ENCODE results near the gene WNT9A.

Gene WNT9A

DNA sequence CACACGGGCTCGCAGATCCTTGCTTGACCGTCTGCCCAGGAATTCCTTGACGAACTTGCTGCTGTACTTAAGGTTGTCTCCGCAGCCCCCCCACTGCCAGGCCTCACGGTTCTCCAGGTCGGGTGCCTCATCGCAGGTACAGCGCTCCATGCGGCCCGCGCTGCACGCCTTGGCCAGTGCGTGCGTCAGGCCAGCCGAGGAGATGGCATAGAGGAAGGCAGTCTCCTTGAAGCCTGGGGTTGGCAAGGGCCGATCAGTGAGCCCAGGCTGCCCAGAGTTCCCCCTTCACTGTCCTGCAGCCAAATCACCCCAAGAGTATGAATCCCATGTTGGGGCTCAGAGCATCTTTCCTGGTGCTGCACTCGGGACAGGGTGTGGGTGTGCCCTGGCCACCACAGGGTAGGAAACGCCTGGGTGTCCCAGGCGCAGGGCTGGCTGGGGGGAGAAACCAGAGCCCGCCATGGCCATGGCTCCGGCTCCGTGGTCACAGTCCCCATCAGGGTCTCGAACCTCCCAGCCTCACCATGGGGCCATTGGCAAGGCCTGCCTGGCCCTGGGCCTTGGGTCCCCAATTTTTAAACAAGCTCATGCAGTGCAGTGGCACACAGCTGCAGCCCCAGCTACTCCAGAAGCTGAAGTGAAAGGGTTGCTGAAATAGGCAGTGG is 23.4 kb downstream of the WNT9A start:
- DNase-seq (ENCODE audit: low read depth): no peak

DNA sequence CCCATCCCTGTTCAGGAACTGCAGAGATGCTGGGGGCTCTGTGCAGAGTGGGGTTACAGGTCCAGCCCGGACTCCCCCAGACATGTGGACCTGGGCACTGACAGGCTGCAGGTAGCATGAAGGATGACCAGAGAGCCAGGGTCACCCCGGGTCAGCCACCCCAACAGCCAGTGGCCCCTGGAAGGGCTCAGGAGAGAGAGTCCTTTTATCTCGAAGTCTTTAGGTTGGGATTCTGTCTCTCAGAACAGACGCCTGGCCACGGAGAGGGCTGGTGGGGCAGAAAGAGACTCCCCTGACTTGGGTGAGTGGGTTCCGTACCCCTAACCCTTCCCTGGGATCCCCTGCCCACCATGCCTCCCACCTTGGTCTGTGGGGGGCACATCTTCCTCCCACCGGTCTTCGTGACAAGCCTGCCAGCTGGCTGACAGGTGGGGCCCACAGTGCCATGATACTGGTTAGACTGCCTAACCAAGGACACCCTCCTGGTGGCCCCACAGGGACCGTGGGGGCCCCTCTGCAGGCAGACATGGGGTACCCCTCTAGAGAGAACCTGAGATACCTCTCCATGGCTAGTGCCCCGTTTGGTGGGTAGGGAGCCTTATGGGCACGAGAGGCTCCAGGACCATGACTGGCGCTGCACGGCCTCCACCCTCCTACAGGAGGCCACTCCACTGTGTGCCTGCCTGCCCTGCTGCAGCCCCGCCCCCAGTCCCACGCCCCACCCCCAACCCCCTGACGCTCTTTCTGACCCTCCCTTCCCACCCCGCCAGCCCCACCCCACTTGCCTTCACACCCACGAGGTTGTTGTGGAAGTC is 24.2 kb downstream of the WNT9A start:
- DNase-seq (ENCODE audit: low read depth): no peak

DNA sequence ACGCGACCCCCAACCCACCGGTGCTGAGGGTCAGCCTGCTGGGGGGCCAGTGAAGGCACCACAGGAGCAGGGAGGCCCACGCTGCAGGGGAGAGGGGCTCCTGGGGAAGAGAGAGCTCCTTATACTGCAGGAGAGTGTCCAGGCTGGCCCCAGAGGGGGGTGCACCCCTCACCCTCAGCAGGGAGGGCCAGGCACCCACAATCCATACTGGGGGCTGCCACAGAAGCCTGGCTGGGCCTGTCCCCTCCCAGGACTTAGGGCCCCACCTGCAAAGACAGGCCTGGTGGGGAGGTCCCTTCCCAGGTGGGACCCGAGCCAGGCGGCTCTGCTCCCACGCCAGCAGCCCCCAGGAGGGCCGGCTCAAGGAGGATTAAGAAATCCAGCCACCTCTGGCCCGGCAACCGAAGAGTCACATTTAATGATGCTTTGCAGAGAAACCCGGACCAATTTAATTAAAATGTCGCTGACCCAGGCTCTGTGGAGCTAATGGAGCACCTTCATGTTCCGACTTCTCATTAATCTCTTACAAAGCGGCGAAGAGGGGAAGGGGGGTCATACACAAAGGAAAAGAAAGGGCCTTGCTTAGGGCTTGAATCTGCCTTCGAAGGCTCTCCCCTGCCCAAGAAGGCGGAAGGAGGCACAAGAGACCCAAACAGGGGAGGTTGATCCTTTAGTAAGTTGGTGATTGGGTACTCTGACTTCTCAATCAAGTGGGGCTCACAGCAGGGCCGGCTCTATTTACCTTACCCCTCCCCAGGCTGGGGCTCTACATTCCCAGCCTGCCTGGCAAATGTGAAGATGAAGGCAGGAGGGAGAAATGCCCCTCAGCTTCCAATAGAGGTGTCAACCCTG is 25.0 kb downstream of the WNT9A start:
- no peak for DNase-seq (ENCODE audit: low read depth)

GRCh38 chr1:227921461-227922185 is 26.1 kb downstream of the WNT9A start:
- no peak for DNase-seq (ENCODE audit: low read depth)

GRCh38 chr1:227920896-227921295 is 26.8 kb downstream of the WNT9A start:
- DNase-seq (ENCODE audit: low read depth): no peak

GRCh38 chr1:227920426-227920825 is 27.3 kb downstream of the WNT9A start:
- no peak for DNase-seq (ENCODE audit: low read depth)

DNA sequence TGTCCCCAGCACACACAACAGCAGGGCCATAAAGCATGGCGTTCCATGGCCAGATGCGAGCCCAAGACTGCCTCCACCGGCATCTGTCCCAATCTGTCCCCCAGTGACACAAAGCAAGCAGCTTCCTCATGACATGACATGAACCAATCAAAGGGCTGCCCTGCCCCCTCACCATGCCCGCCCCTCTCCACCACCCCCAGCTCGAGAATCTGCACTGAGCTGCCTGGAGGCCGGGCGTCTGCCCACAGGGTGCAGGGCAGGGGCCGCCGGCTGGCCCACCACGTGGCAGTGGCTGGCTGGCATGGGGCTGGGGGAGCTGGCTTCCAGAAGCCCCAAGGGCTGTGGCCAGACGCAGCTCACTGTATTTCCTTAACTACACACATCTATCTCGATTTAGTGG is 27.8 kb downstream of the WNT9A start:
- DNase-seq (ENCODE audit: low read depth): no peak

DNA sequence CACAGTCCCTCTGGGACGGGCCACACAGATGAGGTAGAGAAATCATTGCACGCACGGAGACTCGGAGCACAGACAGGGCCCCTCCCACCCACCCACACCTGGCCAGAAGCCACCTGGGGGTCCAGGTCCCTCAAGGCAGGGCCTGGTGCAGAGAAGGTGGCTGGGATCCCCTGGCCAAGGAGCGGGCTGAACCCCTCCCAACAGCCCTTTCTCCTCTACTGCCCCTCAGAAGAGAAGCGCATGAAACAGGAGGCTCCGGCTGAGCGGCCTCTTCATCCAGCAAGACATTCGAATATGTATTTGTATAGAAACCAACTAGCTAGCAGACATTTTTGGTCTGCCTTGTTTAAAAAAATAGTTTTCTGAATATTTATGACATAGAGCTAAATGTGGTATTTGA is 29.0 kb downstream of the WNT9A start:
- DNase-seq (ENCODE audit: low read depth): no peak

DNA sequence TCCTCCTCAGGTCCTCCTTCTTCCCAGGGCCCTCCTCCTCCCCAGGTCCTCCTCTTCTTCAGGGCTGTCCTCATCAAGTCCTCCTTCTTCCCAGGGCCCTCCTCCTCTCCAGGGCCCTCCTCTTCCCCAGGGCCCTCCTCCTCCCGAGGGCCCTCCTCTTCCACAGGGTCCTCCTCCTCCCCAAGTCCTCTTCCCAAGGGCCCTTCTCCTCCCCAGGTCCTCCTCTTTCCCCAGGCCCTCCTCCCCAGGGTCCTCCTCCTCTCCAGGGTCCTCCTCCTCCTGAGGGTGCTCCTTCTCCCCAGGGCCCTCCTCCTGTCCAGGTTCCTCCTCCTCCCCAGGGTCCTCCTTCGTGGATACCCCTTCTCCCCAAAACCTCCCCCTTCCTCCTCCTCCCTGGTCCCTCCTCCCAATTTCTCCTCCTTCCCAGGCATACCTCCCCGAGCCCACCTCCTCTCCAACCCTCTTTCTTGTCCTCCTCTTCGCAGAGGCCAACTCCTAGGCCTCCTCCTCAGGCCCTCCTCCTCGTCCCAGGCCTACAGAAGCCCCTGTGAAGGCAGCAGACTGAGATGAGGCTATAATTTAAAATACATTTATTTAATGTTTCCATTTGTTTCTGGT is 29.5 kb downstream of the WNT9A start:
- DNase-seq (ENCODE audit: low read depth): no peak

GRCh38 chr1:227917081-227917950 is 30.4 kb downstream of the WNT9A start:
- no peak for DNase-seq (ENCODE audit: low read depth)

- no peak for DNase-seq (ENCODE audit: low read depth)
These were observed 31.1 kb downstream of the WNT9A start for GRCh38 chr1:227916655-227917054.

DNA sequence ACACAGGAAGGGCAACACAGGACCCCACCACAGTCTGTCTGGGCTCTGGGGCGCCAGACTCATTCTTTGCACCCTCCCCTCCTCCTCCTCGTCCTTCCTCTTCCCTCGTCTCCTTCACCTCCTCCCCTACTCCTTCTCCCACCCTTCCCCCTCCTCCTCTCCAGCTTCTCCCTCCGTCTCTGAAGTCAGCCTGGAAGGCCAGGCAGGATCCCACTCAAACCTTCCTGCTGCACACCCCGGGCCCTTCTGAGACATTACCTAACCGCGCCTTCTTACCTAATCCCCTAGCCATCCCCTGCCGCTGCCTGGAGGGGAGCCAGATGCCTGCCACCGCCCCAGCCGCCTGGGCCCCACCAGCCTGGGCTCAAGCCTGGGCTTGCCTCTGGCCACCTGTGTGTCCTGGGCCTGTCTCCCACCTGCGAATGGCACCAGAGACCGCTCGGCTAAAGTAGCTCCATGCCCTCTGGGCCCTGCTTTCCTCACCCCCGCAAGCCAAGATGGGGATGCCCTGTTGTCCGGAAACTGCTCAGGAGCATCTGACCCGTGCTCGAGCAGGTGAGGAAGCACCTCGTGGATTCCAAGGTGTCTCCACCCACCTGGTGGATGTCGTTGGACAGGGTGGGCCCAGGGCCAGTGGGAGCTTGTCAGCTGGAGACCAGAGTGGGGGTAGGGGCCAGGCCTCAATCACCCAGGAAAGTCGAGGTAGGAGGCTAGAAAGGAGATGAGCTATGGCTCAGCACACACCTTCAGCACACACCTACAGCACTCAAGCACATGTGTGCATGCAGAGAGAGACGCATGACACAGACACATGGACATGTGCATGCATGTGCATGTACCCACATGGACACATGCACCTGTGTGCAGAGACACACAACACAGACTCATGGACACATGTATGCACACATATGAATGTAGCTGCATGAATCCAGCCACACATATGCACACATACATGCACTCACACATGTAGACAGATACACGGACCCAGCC is 31.9 kb downstream of the WNT9A start:
- no peak for DNase-seq (ENCODE audit: low read depth)

DNA sequence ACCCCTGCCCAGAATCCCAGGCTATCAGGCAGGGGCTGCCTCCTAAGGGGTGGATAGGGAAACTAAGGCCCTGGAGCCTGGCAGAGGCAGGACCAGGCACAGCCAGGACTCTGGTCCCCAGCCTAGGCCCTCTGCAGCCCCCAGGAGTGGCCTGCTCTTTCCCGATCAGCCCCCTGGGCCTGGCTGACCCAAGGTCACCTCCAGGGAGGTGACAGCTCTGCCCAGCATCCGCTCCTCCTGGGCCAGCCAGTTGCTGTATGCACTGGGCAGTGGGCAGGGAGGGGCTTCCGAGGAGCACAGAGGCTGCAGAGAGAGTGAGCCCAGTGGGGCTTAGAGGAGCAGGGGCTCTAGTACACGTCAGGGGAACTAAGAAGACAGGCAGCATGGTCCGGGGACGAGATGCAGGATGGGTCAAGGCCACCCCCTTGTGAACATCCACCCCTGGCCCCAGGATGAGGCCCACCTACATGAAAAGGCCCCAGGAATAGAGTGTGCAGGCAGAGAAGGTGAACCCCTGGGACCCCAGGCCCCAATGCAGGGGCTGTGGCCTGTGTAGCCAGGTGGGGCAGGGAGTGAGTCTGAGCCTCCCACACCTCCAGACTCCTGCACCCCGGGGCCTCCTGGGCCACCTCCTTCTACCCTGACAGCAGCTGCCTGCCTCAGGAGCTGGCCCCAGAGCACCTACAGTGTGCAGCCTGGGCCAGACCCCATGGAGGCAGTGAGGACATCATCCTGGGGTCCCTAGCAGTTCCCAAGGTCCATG is 32.8 kb downstream of the WNT9A start:
- no peak for DNase-seq (ENCODE audit: low read depth)

- DNase-seq (ENCODE audit: low read depth): no peak
These were observed 33.7 kb downstream of the WNT9A start for GRCh38 chr1:227913764-227914721.

DNA sequence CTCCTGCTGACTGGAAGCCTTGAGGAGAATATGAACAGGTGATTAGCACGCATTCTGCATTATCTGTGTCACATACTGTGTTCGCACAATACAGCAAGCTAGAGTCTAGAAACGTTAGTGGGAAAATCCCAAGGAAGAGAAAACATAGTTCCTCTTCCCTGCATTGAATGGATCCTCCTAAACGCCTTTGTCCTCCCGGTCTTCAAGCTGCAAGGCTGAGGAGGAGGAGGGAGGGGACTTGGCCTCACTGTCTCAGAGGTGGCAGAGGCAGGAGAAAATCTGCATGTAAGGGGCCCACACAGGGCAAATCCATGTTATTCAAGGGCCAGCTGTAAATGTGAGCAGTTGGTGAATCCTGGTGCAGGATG is 34.4 kb downstream of the WNT9A start:
- no peak for DNase-seq (ENCODE audit: low read depth)

DNA sequence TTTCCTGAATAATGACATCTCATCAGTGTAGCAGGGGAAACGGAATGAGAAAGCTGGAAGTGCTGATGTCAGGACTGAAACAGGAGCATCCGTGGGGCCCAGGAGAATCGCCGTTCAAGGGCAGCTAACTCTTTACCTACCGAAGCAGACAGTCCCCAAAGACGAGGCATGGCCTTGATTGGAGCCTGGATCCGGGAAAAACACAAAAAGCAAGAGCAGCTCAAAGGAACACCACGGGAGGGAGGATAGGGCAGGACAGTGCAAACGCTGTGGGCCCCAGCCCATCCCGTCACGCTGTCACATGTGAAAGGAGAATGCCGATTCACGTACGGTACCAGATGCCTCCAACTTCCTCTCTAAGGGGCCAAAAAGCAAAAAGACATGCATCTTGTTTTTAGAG is 34.9 kb downstream of the WNT9A start:
- no peak for DNase-seq (ENCODE audit: low read depth)

DNA sequence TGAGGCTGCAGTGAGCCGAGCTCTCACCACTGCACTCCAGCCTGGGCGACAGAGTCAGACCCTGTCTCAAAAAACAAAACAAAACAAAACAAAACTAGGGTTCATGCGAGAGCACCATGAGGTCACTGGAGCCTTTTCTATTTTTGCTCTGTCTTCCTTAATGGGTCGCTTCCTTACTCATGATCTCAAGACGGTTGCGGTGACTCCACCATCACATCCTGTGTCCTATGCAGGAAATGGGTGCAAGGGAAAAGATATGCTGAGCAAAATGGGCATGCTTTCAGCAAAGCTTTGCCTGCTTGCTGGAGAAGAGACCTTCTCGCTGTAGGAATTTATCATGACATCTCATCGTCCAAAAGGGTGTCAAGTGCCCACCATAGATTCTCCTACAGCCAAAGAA is 36.4 kb downstream of the WNT9A start:
- no peak for DNase-seq (ENCODE audit: low read depth)

All from fibroblast of gingiva (primary cell).